Measurements from ENCODE around the gene ACSS1. TPM values are rescaled to one million over a fixed set of nuclear protein-coding genes. Genes with fewer than 3 reads are reported as not detected.
A peak's percentile ranks its signal among the peaks of the same experiment; 100 is the strongest.

ACSS1 gene
- total RNA-seq, 1 experiment from 2014 or later = 3.6 TPM

GRCh38 chr20:25083773-25084625, 26.1 kb upstream of the ACSS1 start:
- H3K9me3 Mint-ChIP-seq (ENCODE audit: low read depth, unreplicated experiment) = no peaks in the 10 kb centered on the region
- H3K27me3 Mint-ChIP-seq (ENCODE audit: unreplicated experiment) = peaks cover 9% of the 10 kb centered on the region
- intact Hi-C loops (cut with micrococcal nuclease; ENCODE audit: unreplicated experiment) = no loop called here
- no peak overlapping the region for H3K27ac Mint-ChIP-seq (ENCODE audit: unreplicated experiment)
- TF ChIP-seq CTCF (IDR thresholded peaks at IDR 0.05; ENCODE audit: unreplicated experiment) = no peak
- peak overlapping the region; percentile 64 for H3K4me3 Mint-ChIP-seq (ENCODE audit: low read depth, unreplicated experiment)
- BruUV-seq (replicated peaks) = no TSS peak
- DNase-seq = peak; percentile 60
- H3K4me1 Mint-ChIP-seq (ENCODE audit: low read depth, unreplicated experiment) = no peaks in the 10 kb centered on the region
- CTCF ChIA-PET = no interaction called here
- no peaks in the 10 kb centered on the region for H3K36me3 Mint-ChIP-seq (ENCODE audit: insufficient read depth, unreplicated experiment)

- BruUV-seq (replicated peaks) = no TSS peak
- H3K27ac Mint-ChIP-seq (ENCODE audit: unreplicated experiment) = no peak overlapping the region
- H3K4me3 Mint-ChIP-seq (ENCODE audit: low read depth, unreplicated experiment) = peak overlapping the region; percentile 64
- no peaks in the 10 kb centered on the region for H3K36me3 Mint-ChIP-seq (ENCODE audit: insufficient read depth, unreplicated experiment)
- CTCF ChIA-PET = no interaction called here
- H3K4me1 Mint-ChIP-seq (ENCODE audit: low read depth, unreplicated experiment) = no peaks in the 10 kb centered on the region
- no peak for DNase-seq
- no peak for TF ChIP-seq CTCF (IDR thresholded peaks at IDR 0.05; ENCODE audit: unreplicated experiment)
- H3K27me3 Mint-ChIP-seq (ENCODE audit: unreplicated experiment) = peaks cover 9% of the 10 kb centered on the region
- intact Hi-C loops (cut with micrococcal nuclease; ENCODE audit: unreplicated experiment) = no loop called here
- H3K9me3 Mint-ChIP-seq (ENCODE audit: low read depth, unreplicated experiment) = no peaks in the 10 kb centered on the region
These were observed 25.3 kb upstream of the ACSS1 start for GRCh38 chr20:25083141-25083772.

- intact Hi-C loops (cut with micrococcal nuclease; ENCODE audit: unreplicated experiment) = no loop called here
- no TSS peak for BruUV-seq (replicated peaks)
- CTCF ChIA-PET = no interaction called here
- no peak for DNase-seq
- Mint-ChIP-seq H3K4me3 (ENCODE audit: low read depth, unreplicated experiment) (no peak overlapping the region), H3K27ac (ENCODE audit: unreplicated experiment) (no peak overlapping the region), H3K4me1 (ENCODE audit: low read depth, unreplicated experiment) (no peaks in the 10 kb centered on the region), H3K27me3 (ENCODE audit: unreplicated experiment) (peaks cover 9% of the 10 kb centered on the region), H3K36me3 (ENCODE audit: insufficient read depth, unreplicated experiment) (no peaks in the 10 kb centered on the region), H3K9me3 (ENCODE audit: low read depth, unreplicated experiment) (no peaks in the 10 kb centered on the region)
- TF ChIP-seq CTCF (IDR thresholded peaks at IDR 0.05; ENCODE audit: unreplicated experiment) = no peak
These were observed 24.5 kb upstream of the ACSS1 start for GRCh38 chr20:25082498-25082873.

GRCh38 chr20:25081730-25082497, 24.0 kb upstream of the ACSS1 start, which contains the start of gene VSX1:
Gene VSX1, minus strand, starts transcription at chr20:25082141. Its CDS starts 45 bp downstream, at chr20:25082096.
- no peak for DNase-seq
- no peak for TF ChIP-seq CTCF (IDR thresholded peaks at IDR 0.05; ENCODE audit: unreplicated experiment)
- H3K27ac Mint-ChIP-seq (ENCODE audit: unreplicated experiment) = no peak within 1 kb of the TSS
- no peaks in the 10 kb centered on the region for H3K36me3 Mint-ChIP-seq (ENCODE audit: insufficient read depth, unreplicated experiment)
- intact Hi-C loops (cut with micrococcal nuclease; ENCODE audit: unreplicated experiment) = no loop called here
- peaks cover 9% of the 10 kb centered on the region for H3K27me3 Mint-ChIP-seq (ENCODE audit: unreplicated experiment)
- no peak within 1 kb of the TSS for H3K4me3 Mint-ChIP-seq (ENCODE audit: low read depth, unreplicated experiment)
- H3K9me3 Mint-ChIP-seq (ENCODE audit: low read depth, unreplicated experiment) = no peaks in the 10 kb centered on the region
- CTCF ChIA-PET = no interaction called here
- BruUV-seq (replicated peaks) = no TSS peak
- H3K4me1 Mint-ChIP-seq (ENCODE audit: low read depth, unreplicated experiment) = peaks cover 4% of the 10 kb centered on the region
